ENCODE results near the gene SHC4. TPM values are rescaled to one million over a fixed set of nuclear protein-coding genes. Genes with fewer than 3 reads are reported as not detected.

Gene SHC4
- polyA plus RNA-seq, 1 donor from 2014 or later, result 4.5 TPM

Small RNAs within 50 kb of the gene (small RNA-seq; reads per million reads assigned to genes)
- 0 to 1.2 (median 0) reads per million in 3 experiments for gene RF00019

Other genes with a start within 250 kb of the SHC4 start
- gene CEP152, start 152.8 kb downstream of the SHC4 start, polyA plus RNA-seq, result 1.3 TPM in 2 replicates
- 476 and 530 TPM in 2 replicates for gene EID1, start 85.8 kb downstream of the SHC4 start, polyA plus RNA-seq
- 44.9 and 45.9 TPM in 2 replicates for gene SECISBP2L, start 82.5 kb upstream of the SHC4 start, polyA plus RNA-seq
- gene COPS2, start 191.7 kb upstream of the SHC4 start, polyA plus RNA-seq, result 76.2 and 88.8 TPM in 2 replicates
- 26.3 and 33.3 TPM in 2 replicates for gene GALK2, start 206.3 kb upstream of the SHC4 start, polyA plus RNA-seq